Left renal pelvis (tissue), 4 donors: ENCODE data around the gene CARD11. TPM values are rescaled to one million over a fixed set of nuclear protein-coding genes. Genes with fewer than 3 reads are reported as not detected.
"Not testable (repeated sequence)": the region's sequence is repeated elsewhere in the genome, so short reads cannot be mapped to it uniquely, and the experiment has no call there.

Experiments used
- DNase-seq, 4 donors: peaks; one replicate each; pipeline ENCODE4 v3.0.0-alpha.2; 2013; ENCODE audit warnings: low read depth in 4 of 4, low spot score in 3 of 4
- polyA plus RNA-seq, 4 donors: library from polyadenylated mRNA; unstranded; fragments of 120-200 nt; gene quantifications; one replicate each; pipeline ENCODE4 v1.2.1, GENCODE V29; 2013; ENCODE audit not compliant: insufficient read length in 4 of 4

CARD11 gene
- polyA plus RNA-seq, 4 donors, result 0.96 to 2.6 (median 1.6) TPM

DNA sequence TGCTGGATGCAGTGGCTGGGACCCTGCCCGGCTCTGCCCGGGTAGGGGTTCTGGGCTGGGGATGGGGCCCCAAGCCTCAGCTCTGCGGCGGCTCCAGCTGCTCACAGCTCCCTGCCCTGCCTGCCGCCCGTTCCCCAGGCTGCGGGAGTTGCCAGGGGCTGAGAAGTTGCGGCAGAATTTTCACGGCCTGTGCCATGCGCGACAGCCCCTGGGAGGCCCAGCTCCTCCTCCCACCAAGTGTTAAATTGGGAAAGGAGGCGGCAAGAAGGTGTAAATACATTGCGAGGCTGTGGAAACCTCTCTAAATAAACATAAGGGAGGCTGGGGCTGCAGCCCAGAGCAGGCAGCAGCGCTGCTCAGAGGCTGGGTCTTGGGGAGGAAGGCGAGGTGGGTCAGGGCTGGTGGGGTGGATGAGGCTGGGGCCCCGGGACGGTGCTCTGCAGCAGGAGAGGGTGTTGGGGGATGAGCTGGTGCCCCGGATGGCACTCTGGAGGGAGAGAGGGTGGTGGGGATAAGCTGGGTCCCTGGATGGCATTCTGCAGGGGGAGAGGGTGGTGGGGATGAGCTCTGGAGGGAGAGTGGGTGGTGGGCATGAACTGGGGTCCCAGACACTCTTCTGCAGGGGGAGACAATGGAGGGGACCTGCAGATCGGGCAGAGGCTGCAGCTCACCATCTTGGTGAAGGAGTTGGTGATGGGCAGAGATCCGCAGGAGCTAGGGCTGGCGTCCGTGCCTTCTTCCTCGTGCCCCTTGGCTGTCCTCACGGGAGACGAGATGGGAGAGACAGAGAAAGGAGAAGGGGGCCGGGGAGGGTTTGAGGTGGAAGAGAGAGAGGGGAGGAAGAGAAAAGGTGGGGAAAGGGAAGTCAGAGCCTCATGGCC is 114.1 kb downstream of the CARD11 start:
- no peak for DNase-seq

DNA sequence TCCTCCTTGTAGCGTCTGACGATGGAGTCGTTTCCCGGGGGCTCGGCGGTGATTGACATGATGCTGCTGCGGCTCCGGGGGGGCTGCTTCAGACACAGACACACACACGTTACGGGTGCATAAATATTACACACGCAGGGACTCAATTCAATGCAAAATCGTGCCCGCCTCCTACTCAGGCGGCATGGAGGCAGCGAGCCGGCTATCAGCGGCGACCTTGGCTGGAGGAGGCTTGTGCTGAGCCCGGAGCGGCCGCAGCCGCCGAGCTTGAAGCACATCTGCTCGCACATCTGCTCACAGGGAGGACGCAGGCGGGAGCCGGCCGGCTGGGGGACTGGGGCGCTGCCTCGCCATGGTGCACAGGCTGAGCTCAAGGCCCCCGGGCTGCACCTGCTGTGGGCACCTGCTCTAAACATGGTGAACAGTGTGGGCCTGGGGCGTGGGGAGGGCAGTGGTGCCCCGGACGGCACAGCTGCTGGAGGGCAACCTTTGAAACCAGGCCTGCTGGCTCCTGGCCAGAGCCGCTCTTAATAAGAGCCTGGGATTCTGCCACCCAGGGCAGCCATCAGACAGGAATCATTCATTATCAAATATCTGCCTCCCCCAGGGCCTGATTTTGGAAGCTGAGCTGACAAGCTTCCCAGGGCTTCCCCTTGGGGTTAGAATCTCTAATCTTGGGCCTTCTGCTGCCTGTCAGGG is 114.9 kb downstream of the CARD11 start:
- DNase-seq, result no peak

DNA sequence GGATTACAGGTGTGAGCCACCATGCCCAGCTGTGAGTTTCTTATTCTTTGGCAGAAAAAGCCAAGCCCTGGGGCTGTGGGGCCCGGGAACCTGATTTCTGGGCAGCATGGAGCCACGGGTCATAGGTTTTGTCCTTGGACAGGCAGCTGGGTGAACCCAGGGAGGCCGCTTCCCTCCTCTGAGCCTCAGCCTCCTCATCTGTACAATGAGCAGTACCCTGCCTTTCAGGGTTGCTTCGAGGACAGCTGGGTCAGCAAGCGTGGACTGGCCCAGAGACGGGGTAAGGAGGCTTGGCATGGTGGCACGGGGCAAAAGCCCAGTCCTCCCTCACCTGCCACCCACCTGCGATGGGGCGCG is 115.4 kb downstream of the CARD11 start:
- no peak for DNase-seq

DNA sequence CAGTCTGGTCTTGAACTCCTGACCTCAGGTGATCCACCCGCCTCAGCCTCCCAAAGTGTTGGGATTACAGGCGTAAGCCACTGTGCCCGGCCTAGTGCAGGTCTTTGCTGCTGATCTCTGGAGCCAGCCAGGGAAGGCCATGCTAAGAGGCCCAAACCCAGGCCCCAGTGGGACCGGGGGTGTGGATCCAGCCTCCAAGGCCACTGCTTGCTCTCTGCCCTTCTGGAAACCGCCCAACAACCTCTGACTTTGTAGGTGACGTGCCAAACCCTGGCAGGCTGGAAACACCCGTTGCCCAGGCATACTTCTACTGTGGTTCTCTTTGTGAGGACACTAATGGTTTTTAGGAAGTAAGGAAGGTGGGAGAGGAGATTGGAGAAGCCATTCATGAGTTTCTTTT is 116.1 kb downstream of the CARD11 start:
- DNase-seq, result no peak

DNA sequence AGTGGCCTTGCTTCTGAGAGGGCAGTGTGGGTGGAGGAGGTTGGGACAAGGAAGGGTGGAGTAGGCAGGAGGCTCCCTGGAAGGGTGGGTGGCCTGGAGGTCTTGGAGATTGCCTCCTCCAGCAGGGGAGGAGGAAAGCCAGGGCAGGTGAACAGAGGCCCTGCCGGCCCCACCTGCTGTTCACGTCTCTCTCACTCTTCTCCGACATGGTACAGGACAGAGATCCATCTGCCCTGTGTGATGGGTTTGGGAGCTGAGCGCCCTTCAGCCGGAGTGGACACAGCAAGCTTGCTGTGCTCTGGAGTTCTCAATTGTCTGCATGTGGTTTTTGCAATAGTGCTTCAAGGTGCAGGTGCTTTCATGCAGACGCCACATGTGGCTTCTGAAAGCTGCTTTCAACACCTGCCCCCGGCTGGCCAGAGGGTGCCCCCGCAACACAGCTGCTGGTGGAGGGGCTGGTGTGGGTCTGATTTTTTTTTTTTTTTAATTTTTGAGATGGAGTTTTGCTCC is 116.7 kb downstream of the CARD11 start:
- no peak for DNase-seq

DNA sequence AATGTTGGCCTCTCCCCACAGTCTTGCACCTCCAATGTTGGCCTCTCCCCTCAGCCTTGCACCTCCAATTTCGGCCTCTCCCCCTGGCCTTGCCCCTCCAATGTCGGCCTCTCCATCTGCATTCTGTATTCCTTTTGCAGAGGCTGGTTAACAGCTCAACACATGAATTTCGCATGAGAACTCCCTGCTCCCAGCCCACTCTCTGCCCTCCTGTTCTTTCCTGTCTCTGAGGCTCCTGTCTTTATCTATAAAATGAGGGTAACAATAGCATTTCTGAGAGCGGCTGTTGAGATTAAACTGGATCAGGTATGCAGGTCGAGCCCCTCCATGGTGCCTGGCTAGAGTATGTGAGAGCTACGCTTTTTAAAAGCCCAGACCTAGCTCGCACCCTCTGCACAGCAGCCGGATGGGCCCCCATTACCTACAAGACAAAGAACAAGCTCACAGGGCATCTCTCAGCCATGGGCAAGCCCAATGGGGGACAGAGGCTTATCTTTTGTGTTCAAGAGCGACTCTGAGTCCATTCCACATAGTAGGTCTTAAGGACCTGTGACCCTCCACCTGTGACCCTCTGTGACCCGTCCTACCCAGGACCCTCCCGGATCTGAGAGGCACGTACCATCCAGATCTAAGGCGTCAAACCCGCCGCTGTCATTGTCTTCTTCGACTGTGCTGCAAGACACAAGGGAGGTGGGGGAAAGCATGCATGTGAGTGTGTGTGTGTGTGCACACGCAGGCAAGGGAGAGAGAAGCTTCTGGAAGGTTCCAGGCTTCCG is 117.4 kb downstream of the CARD11 start:
- DNase-seq, result no peak

DNA sequence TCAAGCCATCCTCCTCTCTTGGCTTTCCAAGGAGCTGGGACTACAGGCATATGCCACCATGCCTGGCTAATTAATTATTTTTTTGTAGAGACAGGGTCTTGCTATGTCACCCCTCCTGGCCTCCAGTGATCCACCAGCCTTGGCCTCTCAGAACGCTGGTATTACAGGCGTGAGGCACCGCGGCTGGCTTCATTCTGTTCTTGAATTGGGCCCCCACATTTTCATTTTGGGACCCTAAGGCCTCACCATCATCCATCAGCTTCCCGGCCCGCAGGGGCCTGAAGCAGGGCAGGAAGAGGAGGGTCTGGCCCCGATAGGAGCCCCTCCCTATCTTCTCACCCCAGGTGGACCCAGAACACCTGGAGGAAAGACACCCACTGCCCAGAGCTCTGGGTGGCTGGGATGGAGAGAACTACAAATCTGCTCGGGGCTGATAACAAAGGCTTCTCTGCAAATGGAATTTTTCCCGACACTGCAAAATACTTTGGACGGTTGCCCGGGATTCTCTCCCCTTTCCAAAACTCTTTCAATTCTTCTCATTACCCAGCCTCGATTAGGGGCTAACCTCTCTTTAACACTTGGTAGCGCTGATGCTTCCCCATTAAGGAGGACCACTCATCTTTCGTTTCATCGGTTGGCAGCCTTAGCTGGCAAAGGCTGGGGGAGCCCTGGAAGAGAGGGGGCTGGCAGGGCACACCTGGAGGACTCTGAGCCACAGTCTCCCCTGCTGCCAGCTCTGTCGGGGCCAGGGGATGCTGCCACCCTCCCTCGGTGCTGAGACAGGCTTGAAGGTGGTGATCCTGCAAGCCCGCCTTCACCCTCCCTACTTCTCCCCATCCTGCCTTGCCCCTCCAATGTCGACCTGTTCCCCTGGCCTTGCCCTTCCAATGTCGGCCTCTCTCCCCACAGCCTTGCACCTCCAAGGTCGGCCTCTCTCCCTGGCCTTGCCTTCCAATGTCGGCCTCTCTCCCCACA is 118.5 kb downstream of the CARD11 start:
- no peak for DNase-seq

DNA sequence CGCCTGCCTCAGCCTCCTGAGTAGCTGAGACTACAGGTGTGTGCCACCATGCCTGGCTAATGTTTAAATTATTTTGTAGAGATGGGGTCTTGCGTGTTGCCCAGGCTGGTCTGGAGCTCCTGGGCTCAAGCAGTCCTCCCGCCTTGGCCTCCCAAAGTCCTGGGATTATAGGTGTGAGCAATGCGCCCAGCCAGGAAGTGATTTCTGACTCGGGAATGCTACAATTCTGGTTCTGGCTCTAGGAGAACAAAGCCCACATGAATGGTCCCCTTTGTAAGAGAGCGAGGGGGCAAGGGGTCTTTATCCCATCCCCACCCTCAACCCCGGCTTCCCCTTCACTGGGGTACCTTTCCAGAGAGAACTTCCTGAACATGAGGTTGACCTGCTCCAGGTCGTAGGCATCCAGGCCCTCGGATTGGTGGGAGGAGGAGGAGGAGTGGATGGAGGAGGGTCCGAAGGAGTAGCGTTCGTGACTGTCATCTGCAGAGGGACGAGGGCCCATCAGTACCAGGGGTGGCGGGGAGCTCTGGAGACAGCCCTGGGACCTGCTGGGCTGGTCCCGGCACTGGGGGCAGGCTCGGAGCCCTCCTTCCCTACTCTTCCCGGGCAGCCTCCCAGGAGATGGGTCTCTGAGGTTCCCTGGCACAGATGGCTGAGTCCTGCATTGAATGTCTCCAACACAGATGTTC is 119.6 kb downstream of the CARD11 start:
- DNase-seq, result no peak

DNA sequence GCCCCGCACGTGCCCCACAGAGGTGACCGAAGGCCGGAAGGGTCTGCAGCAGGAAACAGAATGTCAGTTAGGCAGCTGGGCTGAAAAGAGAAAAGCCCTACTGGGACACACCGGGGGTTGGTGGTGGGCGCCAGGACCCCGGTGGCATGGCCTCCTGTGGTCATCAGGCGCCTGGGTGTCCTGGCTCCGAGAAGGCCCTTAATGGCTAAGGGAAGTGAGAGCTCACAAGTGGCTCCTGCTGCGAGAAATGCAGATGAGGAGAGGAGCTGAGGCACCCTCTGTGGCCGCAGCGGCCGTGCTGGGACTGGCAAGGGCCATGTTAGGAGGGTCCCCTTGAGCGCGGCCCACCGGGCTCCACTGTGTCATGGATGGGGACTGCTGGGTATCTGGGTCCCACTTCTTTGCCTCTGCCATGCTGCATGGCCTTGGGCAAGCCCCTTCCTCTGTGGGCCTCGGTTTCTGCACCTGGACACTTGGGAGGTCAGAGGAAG is 120.3 kb downstream of the CARD11 start:
- DNase-seq, result no peak

DNA sequence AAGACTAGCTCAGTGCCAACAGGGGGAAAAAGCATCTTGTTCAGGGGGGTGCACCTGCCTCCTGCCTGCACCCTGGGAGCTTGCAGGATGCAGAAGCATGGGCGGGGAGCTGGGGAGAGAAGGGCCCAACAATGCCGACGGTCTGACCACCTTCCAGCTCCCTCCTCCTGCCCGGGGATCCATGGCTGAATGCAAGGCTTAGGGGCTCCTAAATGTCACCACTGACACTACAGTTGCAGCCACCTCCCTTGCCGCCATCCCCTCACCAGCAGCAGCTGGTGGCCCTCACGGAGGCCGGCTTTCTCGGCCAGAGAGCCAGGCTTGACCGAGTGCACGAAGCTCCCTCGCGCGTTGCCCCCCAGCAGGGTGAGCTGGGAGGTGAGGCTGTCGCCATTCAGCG is 120.8 kb downstream of the CARD11 start:
- DNase-seq, result no peak

DNA sequence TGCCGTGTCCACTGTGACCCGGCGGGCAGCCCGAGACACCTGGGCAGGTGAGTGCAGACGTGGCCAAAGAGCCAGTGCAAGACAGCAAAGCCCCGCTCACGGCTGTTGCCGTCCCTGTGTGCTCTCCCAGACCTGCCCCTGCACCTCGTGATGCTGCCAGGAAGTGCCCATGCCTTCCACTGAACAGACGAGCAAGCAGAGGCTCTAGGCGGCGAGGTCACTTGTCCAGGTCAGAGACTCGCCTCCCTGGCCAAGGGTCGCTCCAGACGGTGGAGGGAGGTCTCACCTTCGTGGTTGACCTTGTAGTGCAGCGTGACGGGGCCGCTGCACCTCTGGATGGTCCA is 121.3 kb downstream of the CARD11 start:
- no peak for DNase-seq

DNA sequence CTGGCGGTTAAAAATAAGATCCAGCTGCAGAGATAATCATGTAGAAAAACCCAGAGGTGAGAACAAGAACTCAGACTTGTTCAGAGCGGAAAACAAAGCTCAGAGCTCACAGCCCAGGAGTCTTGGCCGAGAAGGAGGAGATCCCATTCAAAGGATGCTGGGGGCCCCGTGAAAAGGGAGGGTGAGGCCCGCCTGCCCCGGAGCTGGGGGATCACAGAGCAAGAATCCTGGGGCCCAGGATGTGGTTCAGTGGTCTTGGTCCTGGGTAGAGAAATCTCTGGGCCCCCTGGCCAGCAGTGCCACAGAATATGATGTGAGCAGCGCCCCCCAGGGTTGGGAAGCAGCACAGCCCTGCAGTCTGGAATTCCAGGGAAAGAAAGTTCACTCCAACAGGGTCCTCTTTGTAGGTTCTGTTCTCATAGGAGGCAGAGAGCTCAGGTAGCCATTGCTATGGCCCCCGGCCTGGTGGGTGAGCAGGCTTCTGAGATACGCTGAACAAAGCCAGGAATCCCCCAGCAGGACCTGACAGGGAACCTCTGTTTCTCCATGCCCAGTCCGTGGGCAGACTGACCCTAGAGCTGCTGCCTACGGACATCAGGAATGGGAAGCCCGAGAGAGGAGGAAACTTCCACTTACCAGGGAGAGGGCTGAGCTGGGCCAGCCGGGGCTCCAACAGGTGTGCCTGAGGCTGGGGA is 121.9 kb downstream of the CARD11 start:
- DNase-seq, result no peak

DNA sequence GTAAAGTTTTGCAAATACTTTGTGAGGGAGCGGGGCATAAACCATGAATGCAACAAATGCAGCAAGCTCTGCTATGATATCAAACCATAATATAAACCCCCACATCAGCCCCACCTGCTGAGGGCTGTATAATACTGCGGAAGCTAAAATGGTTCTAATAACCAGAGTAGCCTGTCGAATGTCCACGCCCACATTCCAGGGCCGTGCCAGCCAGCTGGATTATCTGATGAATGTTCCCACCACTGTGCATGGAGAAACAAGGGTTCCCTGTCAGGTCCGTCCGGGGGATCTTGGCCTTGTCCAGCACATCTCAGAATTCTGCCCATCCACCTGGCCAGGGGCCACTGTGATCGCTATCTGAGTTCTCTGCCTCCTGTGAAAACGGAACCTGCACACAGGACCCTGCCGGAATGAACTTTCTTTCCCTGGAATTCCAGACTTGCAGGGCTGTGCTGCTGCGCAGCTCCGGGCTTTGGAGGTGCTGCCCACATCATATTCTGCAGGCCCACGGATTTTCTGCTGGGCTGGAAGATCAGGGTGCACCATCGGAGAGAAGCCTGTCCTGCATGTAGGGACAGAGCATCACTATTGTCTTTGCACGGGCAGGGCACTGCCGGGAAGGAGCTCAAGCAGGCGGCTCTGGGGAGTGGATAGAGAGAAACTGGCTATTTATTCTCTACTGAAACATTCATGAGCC is 122.6 kb downstream of the CARD11 start:
- DNase-seq, result no peak

DNA sequence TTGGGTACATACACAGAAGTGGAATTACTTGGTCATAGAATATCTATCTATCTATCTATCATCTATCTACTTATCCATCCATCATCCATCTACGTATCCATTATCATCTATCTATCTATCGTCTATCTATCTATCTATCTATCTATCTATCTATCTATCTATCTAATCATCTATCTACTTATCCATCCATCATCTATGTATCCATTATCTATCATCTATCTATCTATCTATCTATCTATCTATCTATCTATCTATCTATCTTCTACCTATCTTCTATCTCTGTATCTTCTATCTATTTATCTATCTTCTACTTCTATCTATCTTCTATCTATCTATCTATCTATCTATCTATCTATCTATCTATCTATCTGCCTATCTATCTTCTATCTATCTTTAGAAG is 123.2 kb downstream of the CARD11 start:
- not testable (repeated sequence) for DNase-seq

DNA sequence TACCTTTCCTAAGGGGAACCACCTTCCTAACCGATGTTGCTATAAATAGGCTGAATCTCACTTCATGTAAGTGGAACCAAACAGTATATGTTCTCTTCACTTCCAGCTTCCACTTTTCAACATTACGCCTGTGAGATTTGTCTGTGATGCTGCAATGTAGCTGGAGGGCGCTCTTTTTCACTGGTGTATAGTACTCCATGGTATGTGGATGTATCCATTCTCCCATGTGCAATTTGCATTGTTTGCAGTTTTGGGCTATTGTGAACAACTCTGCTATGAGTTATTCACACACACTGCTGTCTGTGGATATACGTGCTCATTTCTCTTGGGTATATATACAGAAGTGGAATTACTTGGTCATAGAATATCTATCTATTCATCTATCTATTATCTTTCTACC is 123.6 kb downstream of the CARD11 start:
- no peak for DNase-seq

DNA sequence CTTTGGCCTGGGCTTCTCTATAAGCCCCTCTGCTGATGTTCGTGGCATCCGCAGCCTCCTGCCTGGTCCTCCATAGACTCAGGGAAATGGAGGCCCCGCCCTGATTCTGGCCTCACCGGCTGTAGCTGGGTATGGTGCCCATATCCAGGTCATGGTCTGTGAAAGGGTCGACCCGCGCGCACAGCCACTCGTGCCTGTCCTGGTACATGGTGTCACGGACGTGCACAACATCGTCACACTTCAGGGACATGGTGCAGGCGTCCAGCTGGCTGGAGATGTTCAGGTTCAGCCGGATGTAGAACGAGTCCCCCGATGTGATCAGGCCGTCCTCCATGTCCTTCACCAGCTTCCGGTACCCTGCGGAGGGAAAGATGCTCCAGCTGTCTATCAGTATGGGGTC is 124.4 kb downstream of the CARD11 start:
- no peak for DNase-seq

DNA sequence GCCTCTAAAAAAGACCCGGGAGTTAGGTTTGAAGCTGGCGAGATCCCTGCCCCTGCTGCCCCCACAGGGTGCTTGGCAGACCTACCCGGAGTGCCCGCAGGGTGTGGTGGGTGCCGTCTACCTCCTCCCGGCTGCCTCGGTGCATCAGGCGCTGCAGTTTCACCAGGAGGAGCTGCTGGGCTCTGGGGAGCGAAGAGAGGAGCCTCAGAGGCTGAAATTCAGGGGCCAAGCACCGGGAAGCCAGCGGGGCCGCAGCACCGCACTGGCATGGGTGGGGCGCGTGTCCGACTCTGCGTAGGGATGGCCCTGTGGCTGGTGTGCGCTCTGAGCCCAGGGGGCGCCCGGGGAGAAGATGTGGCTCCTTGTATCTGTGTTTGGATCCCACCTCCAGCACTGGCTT is 125.3 kb downstream of the CARD11 start:
- no peak for DNase-seq

DNA sequence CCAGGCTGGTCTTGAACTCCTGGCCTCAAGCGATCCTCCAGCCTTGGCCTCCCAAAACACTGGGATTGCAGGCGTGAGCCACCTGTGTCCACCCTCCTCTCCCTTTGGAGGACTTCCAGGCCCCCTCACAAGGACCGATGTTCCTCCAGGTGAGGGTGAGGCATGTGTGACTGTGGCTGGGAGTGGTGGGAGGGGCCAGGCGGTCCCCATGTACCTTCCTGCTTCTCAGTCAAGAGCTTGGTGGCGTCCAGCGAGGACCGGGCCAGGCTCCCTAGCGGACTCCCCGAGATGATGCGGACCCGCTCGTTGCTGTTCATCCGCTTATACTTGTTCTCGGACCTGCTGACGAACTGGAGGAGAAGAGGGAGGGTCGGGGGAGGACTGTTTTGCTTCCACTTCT is 128.6 kb downstream of the CARD11 start:
- DNase-seq, result no peak
